AG04450 (cell line): Measurements from ENCODE around the gene UAP1L1. TPM values are rescaled to one million over a fixed set of nuclear protein-coding genes. Genes with fewer than 3 reads are reported as not detected.

ENCODE experiments used
- CTCF ChIA-PET: fragments of 300-600, 350-600 bp; formaldehyde crosslinking; extraction: SDS; loops from one replicate; lab custom pipeline; 2022; ENCODE audit warnings: antibody characterized with exemption, inconsistent platforms; lab: Charles Lee
- POLR2A ChIA-PET: fragments of 350-600 bp; formaldehyde crosslinking; extraction: SDS; loops from one replicate; lab custom pipeline; 2021; ENCODE audit warnings: antibody characterized with exemption, inconsistent platforms; lab: Yijun Ruan, JAX
- DNase-seq: peaks from one replicate; pipeline ENCODE4 v3.0.0-alpha.2; 2011; ENCODE audit warnings: low read depth, low spot score
- H3K27ac ChIP-seq: one replicate; pipeline ENCODE4 v1.5.1; 2012; ENCODE audit warnings: low read depth, low read length, control low read depth
- H3K27me3 ChIP-seq: one replicate; pipeline ENCODE4 v1.6.0; 2012; ENCODE audit warnings: low read length; ENCODE audit not compliant: control insufficient read depth, insufficient read depth
- H3K4me3 ChIP-seq: 2 replicates; pipeline ENCODE4 v1.5.1; 2011; ENCODE audit warnings: mild to moderate bottlenecking, low read depth, low read length, control low read depth
- H3K9me3 ChIP-seq: 2 replicates; pipeline ENCODE4 v1.5.1; 2012; ENCODE audit warnings: low read length; ENCODE audit not compliant: control insufficient read depth, insufficient read depth
- polyA plus RNA-seq: library from polyadenylated mRNA; depleted of rRNA; stranded (reverse); fragments of >200 nt; gene quantifications from 2 replicates; pipeline ENCODE4 v1.2.3, GENCODE V29; 2011
- TF ChIP-seq, protein P1 (sequence below): IDR thresholded peaks from 2 replicates; pipeline ENCODE4 v1.5.1; 2011; ENCODE audit warnings: low read depth, low read length, control low read depth, inconsistent platforms

The UAP1L1 gene
- polyA plus RNA-seq, 1 experiment: 5.1 TPM

DNA sequence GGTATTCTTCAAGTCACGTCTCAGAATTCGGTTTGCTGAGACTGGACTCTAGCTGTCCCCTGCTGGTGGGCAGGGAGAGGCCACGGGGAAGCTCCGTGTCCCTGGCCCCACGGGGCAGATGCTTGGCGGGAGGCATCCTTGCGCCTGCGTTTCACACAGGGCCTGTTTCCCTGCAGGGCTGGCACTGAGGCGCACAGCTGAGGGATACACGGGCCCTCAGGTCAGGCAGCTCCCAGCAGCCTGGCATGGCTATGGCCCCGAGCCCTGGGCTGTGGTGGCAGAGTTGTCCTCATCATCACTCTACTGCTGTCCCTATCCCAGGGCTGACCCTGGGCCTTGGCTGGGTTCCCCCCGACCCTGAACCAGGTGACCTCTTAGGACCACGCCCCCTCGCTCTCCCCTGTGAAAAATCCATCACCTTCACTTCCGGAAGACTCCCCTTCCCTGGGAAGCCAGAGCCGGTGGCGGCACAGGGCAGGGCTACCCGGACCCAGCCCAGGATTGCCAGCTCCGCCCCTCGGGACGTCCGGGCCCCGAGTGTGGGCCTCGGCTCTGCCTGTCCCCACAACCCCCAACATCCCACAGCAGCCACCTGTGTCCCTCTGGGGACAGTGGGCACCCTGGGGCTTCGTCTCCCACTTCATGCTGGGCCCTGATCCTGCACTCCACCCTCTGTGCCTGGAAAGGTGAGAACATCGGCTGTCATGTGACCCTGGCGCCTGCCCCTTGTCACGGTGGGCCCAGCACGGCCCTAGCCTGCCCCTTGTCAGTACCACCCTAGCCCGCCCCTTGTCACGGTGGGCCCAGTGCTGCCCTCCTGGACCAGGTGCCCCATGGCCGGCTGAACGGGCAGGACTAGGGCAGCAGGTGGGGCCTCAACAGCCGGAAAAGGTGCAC, 32.2 kb downstream of the UAP1L1 start:
- Histone ChIP-seq H3K27me3 (no peaks in the 10 kb centered on the region), H3K27ac (no peak overlapping the region), H3K9me3 (no peaks in the 10 kb centered on the region; the same call in 1 of the 2 replicates), H3K4me3 (no peak overlapping the region)
- ChIA-PET POLR2A (no interaction called here), CTCF (no interaction called here)
- DNase-seq: no peak
- TF ChIP-seq, protein P1, sequence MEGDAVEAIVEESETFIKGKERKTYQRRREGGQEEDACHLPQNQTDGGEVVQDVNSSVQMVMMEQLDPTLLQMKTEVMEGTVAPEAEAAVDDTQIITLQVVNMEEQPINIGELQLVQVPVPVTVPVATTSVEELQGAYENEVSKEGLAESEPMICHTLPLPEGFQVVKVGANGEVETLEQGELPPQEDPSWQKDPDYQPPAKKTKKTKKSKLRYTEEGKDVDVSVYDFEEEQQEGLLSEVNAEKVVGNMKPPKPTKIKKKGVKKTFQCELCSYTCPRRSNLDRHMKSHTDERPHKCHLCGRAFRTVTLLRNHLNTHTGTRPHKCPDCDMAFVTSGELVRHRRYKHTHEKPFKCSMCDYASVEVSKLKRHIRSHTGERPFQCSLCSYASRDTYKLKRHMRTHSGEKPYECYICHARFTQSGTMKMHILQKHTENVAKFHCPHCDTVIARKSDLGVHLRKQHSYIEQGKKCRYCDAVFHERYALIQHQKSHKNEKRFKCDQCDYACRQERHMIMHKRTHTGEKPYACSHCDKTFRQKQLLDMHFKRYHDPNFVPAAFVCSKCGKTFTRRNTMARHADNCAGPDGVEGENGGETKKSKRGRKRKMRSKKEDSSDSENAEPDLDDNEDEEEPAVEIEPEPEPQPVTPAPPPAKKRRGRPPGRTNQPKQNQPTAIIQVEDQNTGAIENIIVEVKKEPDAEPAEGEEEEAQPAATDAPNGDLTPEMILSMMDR: no peak

- no peaks in the 10 kb centered on the region; the same call in 1 of the 2 replicates for H3K9me3 ChIP-seq
- no peak overlapping the region for H3K4me3 ChIP-seq
- H3K27ac ChIP-seq: no peak overlapping the region
- TF ChIP-seq, protein P1: no peak
- CTCF ChIA-PET: no interaction called here
- POLR2A ChIA-PET: no interaction called here
- H3K27me3 ChIP-seq: no peaks in the 10 kb centered on the region
- DNase-seq: no peak
These were observed 33.0 kb downstream of the UAP1L1 start for GRCh38 chr9:137110147-137110910.

DNA sequence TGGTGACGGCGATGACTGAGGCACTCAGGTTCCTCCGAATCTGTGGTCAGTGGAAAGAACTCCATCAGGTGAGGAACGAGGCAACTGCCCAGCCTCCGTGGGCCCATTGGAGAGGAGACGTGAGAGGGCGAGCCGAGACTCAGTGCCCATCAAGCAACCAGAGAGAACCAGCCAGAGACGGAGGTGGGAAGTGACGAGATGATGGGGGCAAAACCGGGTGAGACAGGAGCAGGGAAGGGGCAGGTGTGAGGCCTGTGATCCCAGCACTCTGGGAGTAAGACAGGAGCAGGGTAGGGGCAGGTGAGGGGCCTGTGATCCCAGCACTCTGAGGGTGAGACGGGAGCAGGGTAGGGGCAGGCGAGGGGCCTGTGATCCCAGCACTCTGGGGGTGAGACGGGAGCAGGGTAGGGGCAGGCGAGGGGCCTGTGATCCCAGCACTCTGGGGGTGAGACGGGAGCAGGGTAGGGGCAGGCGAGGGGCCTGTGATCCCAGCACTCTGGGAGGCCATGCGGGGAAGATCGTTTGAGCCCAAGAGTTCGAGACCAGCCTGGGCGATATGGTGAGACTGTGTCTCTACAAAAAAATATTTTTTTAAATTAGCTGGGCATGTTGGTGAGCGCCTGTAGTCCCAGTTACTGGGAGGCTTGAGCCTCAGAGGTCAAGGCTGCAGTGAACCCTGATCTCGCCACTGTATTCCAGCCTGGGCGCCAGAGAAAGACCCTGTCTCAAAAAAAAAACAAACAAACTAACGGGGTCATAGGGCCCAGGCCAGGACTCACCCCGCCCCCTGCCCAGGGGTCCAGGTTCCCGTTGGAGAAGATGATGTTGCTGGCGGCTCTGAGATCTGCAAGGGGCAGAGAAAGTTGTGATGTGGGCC, 33.8 kb downstream of the UAP1L1 start:
- ChIA-PET POLR2A (no interaction called here), CTCF (interaction anchor here (0.5 kb wide), 1 partner anchor 44 kb away, joined by 3 read pairs; no protein-coding TSS in a partner anchor)
- Histone ChIP-seq H3K4me3 (no peak overlapping the region), H3K9me3 (no peaks in the 10 kb centered on the region; the same call in 1 of the 2 replicates), H3K27me3 (no peaks in the 10 kb centered on the region), H3K27ac (no peak overlapping the region)
- DNase-seq: no peak
- TF ChIP-seq, protein P1: no peak

GRCh38 chr9:137111788-137112563, 34.7 kb downstream of the UAP1L1 start:
- Histone ChIP-seq H3K27ac (no peak overlapping the region), H3K27me3 (no peaks in the 10 kb centered on the region), H3K4me3 (no peak overlapping the region), H3K9me3 (no peaks in the 10 kb centered on the region; the same call in 1 of the 2 replicates)
- ChIA-PET POLR2A (no interaction called here), CTCF (interaction anchor here (0.5 kb wide), 1 partner anchor 45 kb away, joined by 3 read pairs; no protein-coding TSS in a partner anchor)
- no peak for DNase-seq
- TF ChIP-seq, protein P1: no peak
